Central memory CD4-positive, alpha-beta T cell (primary cell): ENCODE results near the gene SS18L1.

Experiments
- DNase-seq: peaks from one replicate; pipeline ENCODE4 v3.0.0; 2022

The SS18L1 gene

GRCh38 chr20:62120365-62120762 is 23.2 kb upstream of the SS18L1 start:
- no peak for DNase-seq

GRCh38 chr20:62120990-62121775 is 22.4 kb upstream of the SS18L1 start:
- DNase-seq, result no peak

GRCh38 chr20:62121776-62122653 is 21.6 kb upstream of the SS18L1 start, which contains the start of gene LSM14B:
LSM14B (plus strand) TSS chr20:62122475; CDS start chr20:62122667, 192 bp downstream.
- peak; percentile 97 for DNase-seq

GRCh38 chr20:62122654-62123449 is 20.7 kb upstream of the SS18L1 start:
- peak; percentile 31 for DNase-seq

DNA sequence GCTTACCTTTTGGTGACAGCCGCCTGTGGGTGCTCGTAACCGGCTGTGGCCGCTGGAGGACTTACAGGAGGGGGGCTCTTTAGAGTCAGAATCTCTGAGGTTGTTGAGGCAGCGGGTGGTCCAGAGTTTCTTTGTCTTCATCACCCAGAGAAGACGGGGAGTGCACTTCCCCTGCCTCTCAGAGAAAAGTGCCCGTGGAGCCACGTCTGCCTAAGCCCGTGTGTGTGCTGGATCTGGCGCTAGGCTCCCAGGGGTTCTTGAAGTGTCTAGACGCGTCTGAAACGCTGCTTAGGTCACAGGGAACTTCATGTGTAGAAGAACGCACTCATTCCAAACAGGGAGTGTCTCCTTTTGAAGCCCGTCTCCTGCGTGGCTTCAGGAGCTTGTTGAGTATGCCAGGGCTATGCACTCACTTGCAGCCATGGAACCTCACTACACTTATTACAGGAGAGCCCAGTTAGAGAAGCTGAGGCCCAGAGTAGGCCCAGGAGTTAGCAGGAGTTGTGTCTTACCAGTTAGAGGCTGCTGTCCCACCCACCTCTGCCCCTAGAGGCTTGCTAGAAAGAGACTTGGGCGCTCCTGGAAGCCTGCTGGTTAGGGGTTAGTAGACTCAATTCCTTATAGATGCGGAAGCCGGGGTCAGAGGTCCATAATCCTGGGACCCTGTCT is 20.0 kb upstream of the SS18L1 start:
- DNase-seq, result no peak

DNA sequence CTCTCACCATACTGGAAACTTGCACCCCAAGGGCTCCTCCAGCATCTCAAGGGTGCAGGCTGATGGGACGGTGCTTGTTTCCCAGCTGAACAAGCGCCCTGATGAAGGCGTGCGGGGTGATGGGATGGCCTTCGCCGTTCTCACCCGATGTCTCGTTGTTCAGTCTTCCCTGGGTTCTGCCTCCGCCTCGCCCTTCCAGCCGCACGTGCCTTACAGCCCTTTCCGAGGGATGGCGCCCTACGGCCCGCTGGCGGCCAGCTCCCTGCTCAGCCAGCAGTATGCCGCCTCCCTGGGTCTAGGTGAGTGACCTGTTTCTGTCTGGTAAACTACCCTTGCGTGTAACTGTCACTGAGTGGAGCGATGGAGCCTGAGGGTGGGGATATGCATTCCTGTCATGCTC is 17.4 kb upstream of the SS18L1 start:
- no peak for DNase-seq

GRCh38 chr20:62127799-62128198 is 15.8 kb upstream of the SS18L1 start:
- DNase-seq, result no peak

GRCh38 chr20:62128502-62128901 is 15.1 kb upstream of the SS18L1 start:
- DNase-seq, result no peak

DNA sequence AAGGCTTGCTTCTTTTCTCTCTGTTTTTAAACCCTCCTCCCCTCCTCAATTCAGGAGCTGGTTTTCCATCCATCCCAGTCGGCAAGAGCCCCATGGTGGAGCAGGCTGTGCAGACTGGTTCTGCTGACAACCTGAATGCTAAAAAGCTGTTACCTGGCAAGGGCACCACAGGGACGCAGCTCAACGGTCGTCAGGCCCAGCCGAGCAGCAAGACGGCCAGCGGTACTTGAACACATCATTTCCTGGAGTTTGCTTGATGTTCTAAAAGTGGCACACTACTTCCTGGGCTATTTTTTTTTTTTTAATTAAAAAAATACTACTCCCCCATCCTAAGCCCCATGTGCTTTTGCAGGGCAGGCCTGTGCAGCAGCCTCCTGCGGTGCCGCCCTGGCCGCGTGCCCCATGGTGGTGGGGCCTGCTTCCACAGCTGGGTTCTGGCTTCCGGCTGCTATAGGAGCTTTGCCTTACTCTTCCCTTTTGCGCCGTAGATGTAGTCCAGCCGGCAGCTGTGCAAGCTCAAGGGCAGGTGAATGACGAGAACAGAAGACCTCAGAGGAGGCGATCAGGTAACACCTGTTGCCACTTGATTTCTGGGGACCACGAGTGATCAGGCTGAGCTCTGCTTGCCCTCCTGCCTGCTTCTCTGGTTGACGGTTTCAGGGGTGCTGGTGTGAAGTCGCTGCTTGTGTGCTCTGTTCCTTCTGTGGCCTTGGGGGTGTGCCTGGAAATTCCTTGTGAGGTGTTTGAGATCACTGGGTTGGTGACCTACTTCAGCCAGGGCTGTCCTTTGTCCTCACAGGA is 13.6 kb upstream of the SS18L1 start:
- no peak for DNase-seq

DNA sequence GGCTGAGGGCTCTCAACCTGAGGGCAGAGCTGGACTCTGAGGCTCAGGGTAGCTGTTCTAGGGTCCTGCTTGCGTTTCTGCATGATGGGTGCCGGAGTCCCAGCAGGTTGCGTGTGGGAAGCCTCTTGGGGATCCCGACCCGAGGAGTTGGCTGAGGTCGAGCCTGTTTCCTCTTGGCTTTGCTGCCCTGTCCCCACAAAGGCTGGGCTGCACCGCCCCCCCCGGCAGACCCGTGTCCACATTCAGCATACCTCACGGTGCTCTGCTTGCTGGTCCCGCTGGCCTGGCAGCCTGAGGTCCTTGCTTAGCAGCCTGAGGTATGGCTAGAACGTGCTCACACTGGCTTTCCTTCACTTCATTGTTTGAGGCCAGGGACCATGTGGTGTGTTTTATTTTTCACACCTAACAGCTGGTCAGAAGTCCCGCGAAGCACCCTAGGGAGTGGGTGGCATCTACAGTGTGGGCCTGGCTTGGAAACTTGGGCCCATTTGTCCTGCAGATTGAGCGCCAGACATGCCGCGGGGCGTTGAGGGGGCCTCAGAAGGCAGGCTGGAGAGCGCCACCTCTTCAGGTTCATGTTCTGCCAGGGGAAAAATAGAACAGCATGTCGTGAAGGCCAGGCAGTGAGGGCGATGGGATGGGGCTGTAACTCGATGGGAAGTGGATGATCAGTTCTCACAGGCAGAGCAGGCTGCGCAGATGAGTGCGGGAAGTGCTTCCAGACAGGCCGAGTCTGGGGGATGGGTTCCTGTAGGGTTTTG is 11.8 kb upstream of the SS18L1 start:
- DNase-seq, result no peak

DNA sequence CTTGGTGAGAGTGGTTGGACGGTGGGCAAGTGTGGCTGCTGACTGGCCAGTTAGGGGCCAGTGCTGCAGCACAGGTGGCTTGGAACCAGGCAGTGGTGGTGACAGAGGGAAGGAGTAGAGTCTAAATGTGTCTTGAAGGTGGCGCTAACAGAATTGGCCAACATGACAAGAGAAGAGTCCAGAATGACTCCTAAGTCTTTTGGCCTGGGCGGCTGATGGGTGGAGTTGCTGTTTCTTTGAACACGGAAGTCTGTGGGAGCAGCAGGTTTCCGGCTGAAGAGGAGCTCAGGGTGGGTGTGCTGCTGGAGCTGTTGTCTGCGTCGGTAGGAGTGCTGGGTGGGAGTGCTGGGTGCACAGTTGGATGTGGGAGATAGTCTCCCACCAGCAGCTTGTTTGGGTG is 11.1 kb upstream of the SS18L1 start:
- no peak for DNase-seq

DNA sequence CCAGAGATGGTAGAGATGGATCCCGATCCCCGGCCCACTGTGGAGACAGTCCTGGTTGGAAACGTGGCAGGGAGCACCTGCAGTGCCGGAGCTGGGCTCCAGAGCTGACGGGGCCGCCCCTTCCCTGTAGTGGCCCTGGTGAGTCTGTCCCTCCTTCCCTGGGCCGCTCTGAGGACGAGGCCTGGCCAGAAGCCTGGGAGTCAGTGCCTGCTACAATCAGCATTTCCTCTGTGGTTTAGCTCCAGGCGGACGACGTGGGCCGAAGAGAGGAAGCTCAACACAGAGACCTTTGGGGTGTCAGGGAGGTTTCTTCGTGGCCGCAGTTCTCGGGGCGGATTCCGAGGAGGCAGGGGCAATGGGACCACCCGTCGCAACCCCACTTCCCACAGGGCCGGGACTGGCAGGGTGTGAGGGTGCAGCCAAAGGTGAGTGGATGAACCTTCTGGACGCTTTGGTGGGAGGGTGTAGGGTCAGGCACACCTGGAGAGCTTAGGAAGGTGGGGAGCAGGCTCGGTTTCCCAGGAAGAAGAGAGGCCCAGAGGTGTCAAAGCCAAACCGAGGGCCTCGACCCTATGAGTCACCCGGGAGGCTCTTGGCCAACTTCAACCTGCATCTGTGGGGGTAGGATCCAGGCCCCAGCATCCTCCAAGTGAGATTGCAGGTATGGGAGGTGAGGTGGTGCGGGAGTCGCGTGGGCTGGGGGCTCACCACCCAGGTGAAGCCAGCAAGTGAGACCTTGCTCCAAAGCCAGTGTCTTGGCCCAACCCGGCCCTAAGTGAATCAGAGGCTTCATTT is 10.3 kb upstream of the SS18L1 start:
- DNase-seq, result no peak

DNA sequence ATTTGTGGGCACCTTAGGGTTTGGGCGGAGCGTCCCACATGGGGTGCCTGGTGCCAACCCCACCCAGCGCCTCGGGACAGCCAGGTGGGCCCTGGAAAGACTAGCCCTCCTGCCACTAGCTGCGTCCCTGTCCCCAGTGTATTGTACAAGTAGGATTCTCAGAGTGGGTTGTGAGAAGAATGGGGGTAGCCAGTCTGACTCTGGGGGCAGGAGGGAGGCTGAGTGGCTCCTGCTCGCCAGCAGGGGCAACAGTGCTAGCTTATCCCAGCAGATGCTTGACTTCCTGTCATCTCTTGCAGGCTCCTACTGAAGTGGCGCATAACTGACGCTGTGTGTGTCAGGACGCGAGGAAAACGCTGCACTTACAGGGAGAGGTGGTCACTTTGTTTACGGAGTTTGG is 9.7 kb upstream of the SS18L1 start:
- no peak for DNase-seq

DNA sequence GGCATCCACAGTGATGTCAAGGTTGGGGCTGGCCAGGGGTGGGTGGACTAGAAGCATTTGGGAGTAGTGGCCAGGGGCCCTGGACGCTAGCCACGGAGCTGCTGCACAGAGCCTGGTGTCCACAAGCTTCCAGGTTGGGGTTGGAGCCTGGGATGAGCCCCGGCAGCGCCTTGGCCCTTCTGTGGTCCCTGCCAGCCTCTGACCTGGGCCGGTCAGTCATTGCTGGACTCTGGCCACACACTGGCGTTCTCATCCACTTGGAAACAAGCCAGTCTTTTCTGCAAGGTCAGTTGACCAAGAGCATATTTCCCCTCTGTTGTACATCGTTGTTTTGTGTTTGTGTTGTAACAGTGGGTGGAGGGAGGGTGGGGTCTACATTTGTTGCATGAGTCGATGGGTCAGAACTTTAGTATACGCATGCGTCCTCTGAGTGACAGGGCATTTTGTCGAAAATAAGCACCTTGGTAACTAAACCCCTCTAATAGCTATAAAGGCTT is 8.8 kb upstream of the SS18L1 start:
- DNase-seq, result no peak

- DNase-seq, result no peak
Measured at GRCh38 chr20:62135573-62136266, 7.8 kb upstream of the SS18L1 start.

DNA sequence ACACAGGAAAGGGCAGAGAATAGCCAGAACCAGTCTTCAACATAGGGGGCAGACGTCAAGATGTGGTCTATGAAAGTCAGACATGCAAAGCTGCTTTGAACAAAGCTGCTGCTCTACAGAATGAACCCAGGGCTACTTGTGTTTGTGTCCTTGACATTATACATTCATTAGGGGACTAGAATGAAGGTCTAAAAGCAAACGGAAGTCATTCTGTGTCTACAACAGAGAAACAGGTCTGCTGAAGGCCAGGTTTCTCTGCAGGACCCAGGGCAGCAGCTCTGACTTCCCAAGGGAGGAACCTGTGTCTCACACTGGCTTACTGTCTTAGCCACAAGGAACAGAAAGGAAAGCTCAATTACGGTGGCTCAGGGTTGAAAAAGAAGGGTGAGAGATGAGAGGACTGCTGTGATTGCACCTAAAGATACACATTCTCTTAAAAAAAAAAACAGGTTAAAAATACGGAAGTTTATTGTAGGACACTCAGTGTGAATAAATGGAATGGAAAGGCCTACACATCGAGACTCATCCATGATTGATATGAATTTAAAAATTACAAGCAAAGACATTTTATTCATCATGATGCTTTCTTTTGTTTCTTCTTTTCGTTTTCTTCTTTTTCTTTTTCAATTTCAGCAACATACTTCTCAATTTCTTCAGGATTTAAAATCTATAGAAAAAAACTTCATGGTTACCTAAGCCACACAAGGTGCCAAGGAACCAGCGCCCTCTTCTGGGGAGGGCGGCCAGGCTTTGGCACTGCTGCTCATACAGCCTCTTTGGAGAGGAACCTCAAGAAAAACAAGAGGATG is 7.1 kb upstream of the SS18L1 start:
- DNase-seq, result peak; percentile 67

- no peak for DNase-seq
Measured at GRCh38 chr20:62137092-62137384, 6.5 kb upstream of the SS18L1 start.

- no peak for DNase-seq
Measured at GRCh38 chr20:62137478-62138203, 5.9 kb upstream of the SS18L1 start.
